ENCODE measurements around the gene EDA. TPM values are rescaled to one million over a fixed set of nuclear protein-coding genes. Genes with fewer than 3 reads are reported as not detected.

The EDA gene
- total RNA-seq, 1 donor from 2014 or later: 8.4 TPM

DNA sequence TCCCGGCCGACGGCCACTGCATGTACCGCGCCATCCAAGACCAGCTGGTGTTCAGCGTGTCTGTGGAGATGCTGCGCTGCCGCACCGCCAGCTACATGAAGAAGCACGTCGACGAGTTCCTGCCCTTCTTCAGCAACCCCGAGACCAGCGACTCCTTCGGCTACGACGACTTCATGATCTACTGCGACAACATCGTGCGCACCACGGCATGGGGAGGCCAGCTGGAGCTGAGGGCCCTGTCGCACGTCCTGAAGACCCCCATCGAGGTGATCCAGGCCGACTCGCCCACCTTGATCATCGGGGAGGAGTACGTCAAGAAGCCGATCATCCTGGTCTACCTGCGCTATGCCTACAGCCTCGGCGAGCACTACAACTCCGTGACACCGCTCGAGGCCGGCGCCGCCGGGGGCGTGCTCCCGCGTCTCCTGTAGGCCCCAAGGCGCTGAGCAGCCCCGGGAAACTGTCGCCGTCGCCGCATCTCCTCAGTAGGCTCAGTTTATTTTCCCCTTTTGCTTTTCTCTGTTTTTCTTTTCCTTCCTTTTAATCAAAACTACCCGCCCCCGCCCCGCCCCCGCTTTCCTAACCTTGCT lies 447.1 kb downstream of the EDA start:
- DNase-seq (ENCODE audit: low spot score): no peak

DNA sequence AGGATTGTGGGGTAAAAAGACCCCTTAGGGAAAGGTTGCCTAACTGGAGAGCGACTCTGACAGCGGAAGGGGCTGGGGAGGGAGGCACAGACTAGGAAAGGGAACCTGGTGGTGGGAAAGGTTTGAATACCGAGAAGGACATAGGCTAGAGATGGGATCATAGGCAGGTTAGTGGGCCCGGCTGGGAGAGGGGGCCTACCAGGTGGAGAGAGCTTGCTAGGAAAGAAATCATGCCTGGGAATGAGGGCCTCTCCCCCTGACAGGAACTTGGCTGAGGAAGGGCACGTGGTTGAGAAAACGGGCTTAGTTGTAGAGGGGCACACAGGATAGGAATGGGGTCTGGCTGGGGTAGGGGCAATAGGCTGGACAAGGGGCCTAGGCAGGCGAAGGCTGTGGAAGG lies 450.7 kb downstream of the EDA start:
- DNase-seq (ENCODE audit: low spot score): no peak

DNA sequence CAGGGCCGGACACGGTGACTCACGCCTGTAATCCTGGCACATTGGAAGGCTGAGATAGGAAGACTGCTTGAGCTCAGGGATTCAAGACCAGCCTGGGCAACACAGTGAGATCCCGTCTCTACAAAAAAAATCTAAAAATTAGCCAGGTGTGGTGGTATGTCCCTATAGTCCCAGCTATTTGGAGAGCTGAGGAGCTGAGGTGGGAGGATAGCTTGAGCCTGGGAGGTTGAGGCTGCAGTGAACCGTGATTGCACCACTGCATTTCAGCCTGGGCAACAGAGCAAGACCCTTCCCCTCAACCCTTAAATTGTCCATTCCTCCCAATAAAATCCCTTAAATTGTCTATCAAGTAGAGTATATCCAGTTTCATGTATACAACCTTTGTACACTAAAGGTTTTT lies 463.4 kb downstream of the EDA start:
- no peak for DNase-seq (ENCODE audit: low spot score)

- DNase-seq (ENCODE audit: low spot score): no peak
Measured at GRCh38 chrX:70079870-70080269, 464.0 kb downstream of the EDA start.

DNA sequence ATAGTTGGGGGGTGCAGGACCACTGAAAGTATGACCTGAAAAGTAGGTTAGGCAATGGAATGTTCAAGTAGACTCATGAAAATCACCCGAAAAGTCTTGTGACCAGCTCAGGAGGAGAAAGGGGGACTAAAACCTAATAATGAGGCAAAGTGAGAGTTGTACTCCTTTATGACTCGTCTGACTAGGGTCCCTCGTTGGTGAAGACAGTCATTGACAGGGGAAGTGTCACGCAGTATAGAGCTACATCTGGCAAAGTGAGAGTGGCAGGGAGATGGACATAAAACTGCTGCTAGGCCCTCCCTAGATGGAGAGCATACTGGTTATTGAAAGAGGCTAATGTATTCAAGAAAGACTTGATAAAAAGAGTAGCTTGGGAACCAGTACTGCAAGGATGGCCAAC lies 466.8 kb downstream of the EDA start:
- no peak for DNase-seq (ENCODE audit: low spot score)

- DNase-seq (ENCODE audit: low spot score): no peak
Measured at GRCh38 chrX:70084592-70085240, 468.8 kb downstream of the EDA start.

GRCh38 chrX:70087857-70088630 lies 472.1 kb downstream of the EDA start:
- DNase-seq (ENCODE audit: low spot score): peak; percentile 26

GRCh38 chrX:70088751-70089150 lies 472.8 kb downstream of the EDA start:
- no peak for DNase-seq (ENCODE audit: low spot score)

Other genes starting within 250 kb of the EDA start
- 1.8 TPM for gene NALF2, start 111.8 kb upstream of the EDA start, total RNA-seq